Mesendoderm (in vitro differentiated cells): ENCODE results near the gene CYBA.

Experiments
- DNase-seq: peaks from one replicate; pipeline ENCODE4 v3.0.0; 2013
- H2AK5ac ChIP-seq: 2 replicates; pipeline ENCODE4 v1.6.1; 2013; ENCODE audit warnings: low read length, inconsistent platforms
- H2BK120ac ChIP-seq: 2 replicates; pipeline ENCODE4 v1.6.1; 2013; ENCODE audit warnings: low read depth, mild to moderate bottlenecking, low read length, moderate library complexity, mixed read lengths
- H2BK15ac ChIP-seq: replicated peaks from 2 replicates; pipeline ENCODE4 v1.6.1; 2013; ENCODE audit warnings: low read depth, mild to moderate bottlenecking, moderate library complexity
- H2BK5ac ChIP-seq: 2 replicates; pipeline ENCODE4 v1.6.1; 2013; ENCODE audit warnings: low read length, inconsistent platforms
- H3K18ac ChIP-seq: 2 replicates; pipeline ENCODE4 v1.6.1; 2013; ENCODE audit warnings: mild to moderate bottlenecking, low read length, mixed read lengths
- H3K23ac ChIP-seq: one replicate; pipeline ENCODE4 v1.6.1; 2013; ENCODE audit warnings: low read length
- H3K27ac ChIP-seq: 2 replicates; pipeline ENCODE4 v1.5.1; 2013; ENCODE audit warnings: low read depth, mild to moderate bottlenecking, inconsistent platforms, low read length, moderate library complexity
- H3K27me3 ChIP-seq: 2 replicates; pipeline ENCODE4 v1.6.1; 2013; ENCODE audit warnings: low read length, control low read depth, mild to moderate bottlenecking, inconsistent platforms; ENCODE audit not compliant: insufficient read depth, poor library complexity
- H3K36me3 ChIP-seq: 2 replicates; pipeline ENCODE4 v1.6.1; 2013; ENCODE audit warnings: low read length, inconsistent platforms; ENCODE audit not compliant: control insufficient read depth, insufficient read depth
- H3K4ac ChIP-seq: one replicate; pipeline ENCODE4 v1.6.1; 2013; ENCODE audit warnings: low read depth, mild to moderate bottlenecking, low read length, moderate library complexity
- H3K4me1 ChIP-seq: 2 replicates; pipeline ENCODE4 v1.6.1; 2013; ENCODE audit warnings: low read depth, low read length, inconsistent platforms; ENCODE audit not compliant: control insufficient read depth
- H3K4me2 ChIP-seq: 2 replicates; pipeline ENCODE4 v1.6.1; 2013; ENCODE audit warnings: low read length
- H3K4me3 ChIP-seq: 2 replicates; pipeline ENCODE4 v1.5.1; 2013; ENCODE audit warnings: mild to moderate bottlenecking, low read length
- H3K56ac ChIP-seq: one replicate; pipeline ENCODE4 v1.6.1; 2013; ENCODE audit warnings: low read length
- H3K79me1 ChIP-seq: 2 replicates; pipeline ENCODE4 v1.6.1; 2013; ENCODE audit warnings: low read length, inconsistent platforms
- H3K79me2 ChIP-seq: 2 replicates; pipeline ENCODE4 v1.6.1; 2013; ENCODE audit warnings: mild to moderate bottlenecking, low read length; ENCODE audit not compliant: control insufficient read depth, insufficient read depth
- H3K9ac ChIP-seq: 2 replicates; pipeline ENCODE4 v1.6.1; 2013; ENCODE audit warnings: low read length, inconsistent platforms
- H4K5ac ChIP-seq: one replicate; pipeline ENCODE4 v1.6.1; 2013; ENCODE audit warnings: low read length
- H4K8ac ChIP-seq: one replicate; pipeline ENCODE4 v1.6.1; 2013; ENCODE audit warnings: low read depth, mild to moderate bottlenecking, control low read depth, low read length, moderate library complexity
- WGBS: extraction: QIAGEN DNeasy Blood & Tissue Kit; methylation state at CpG from one replicate; pipeline ENCODE4 v1.1.7; 2013; ENCODE audit warnings: low lambda C conversion rate, missing lambda C conversion rate; ENCODE audit not compliant: insufficient coverage; ENCODE audit errors: extremely low coverage; 5-methylcytosine and 5-hydroxymethylcytosine counted together

Gene CYBA

DNA sequence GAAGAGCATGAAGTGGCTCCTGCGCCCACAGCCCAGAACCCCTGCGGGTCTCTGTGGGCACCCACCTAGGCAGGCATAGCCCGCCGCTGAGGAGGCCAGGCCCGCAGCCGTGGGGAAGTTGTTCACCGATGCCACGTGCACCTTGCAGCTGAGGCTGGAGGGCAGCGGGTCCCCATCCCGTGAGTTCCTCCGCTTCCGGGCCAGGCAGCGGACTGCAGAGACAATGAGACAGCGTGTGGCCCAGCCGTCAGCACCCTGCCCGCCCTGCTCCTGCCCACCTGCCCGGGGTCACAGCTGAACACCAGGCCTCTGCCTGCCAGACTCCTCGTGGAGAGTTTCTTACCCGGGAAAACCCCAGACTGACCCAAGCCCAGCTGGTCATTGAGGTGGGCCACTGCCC, 6.5 kb upstream of the CYBA start:
- no peak overlapping the region for H4K5ac ChIP-seq
- H3K36me3 ChIP-seq: peaks cover 4% of the 10 kb centered on the region
- H3K4me2 ChIP-seq: no peak overlapping the region
- no peak overlapping the region for H3K18ac ChIP-seq
- H3K79me2 ChIP-seq: peaks cover 27% of the 10 kb centered on the region
- no peak for DNase-seq
- H3K23ac ChIP-seq: no peak overlapping the region
- H2BK15ac ChIP-seq: no peak overlapping the region
- H3K4me3 ChIP-seq: no peak overlapping the region
- H3K4ac ChIP-seq: no peak overlapping the region
- no peak overlapping the region for H2BK120ac ChIP-seq
- peaks cover 2% of the 10 kb centered on the region for H3K4me1 ChIP-seq
- no peak overlapping the region for H4K8ac ChIP-seq
- H3K79me1 ChIP-seq: peaks cover 15% of the 10 kb centered on the region
- no peak overlapping the region for H2BK5ac ChIP-seq
- no peak overlapping the region for H3K9ac ChIP-seq
- no peak overlapping the region for H3K56ac ChIP-seq
- no CpG with 5 or more reads among the region's 19 CpGs for WGBS
- no peaks in the 10 kb centered on the region for H3K27me3 ChIP-seq
- H2AK5ac ChIP-seq: no peak overlapping the region
- no peak overlapping the region for H3K27ac ChIP-seq

DNA sequence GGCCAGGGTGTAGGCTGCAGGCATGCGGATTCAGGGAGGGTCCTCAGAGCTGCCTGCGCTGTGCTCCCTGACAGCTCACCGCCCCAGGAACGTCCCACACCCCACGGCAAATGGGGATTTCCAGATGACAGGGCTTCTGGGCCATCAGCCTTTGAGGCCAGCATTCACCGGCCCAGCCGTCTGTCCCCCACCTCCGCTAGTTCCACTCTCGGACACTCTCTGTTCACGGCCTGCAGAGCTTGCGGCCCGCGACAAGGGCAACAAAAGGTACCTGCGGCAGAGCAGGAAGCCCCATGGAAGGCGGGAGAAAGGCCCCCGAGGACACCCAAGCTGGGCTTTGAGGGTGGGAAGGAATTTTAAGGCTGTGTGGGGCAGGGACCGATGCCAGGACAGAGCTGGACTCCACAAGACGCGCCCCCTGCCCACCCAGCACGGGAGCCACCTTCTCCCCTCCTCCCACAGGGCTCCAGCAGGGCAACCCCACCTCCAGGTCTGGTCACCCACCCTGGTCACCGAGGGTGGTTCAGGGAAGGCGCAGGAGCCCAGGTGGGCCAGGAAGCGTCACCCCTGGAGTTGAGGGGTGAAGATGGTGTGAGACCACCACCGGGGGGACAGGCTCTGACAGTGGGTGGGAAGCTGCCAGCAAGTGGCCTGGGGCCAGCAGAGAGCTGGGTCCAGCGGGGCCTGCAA, 5.6 kb upstream of the CYBA start:
- Histone ChIP-seq H2BK120ac (no peak overlapping the region), H2BK5ac (no peak overlapping the region), H3K4ac (no peak overlapping the region), H4K8ac (no peak overlapping the region), H3K4me1 (peaks cover 2% of the 10 kb centered on the region), H3K56ac (no peak overlapping the region), H3K9ac (no peak overlapping the region), H3K4me2 (no peak overlapping the region), H3K27me3 (no peaks in the 10 kb centered on the region), H3K36me3 (peaks cover 4% of the 10 kb centered on the region), H2BK15ac (no peak overlapping the region), H3K4me3 (no peak overlapping the region), H3K79me2 (peaks cover 20% of the 10 kb centered on the region), H2AK5ac (no peak overlapping the region), H3K27ac (no peak overlapping the region), H4K5ac (no peak overlapping the region), H3K18ac (no peak overlapping the region), H3K23ac (no peak overlapping the region), H3K79me1 (peaks cover 12% of the 10 kb centered on the region)
- DNase-seq: no peak
- no CpG with 5 or more reads among the region's 25 CpGs for WGBS

GRCh38 chr16:88655733-88656281, 5.0 kb upstream of the CYBA start:
- no peak overlapping the region for H3K9ac ChIP-seq
- H2BK15ac ChIP-seq: no peak overlapping the region
- H4K8ac ChIP-seq: no peak overlapping the region
- H3K27me3 ChIP-seq: no peaks in the 10 kb centered on the region
- no peak overlapping the region for H4K5ac ChIP-seq
- H2BK120ac ChIP-seq: no peak overlapping the region
- DNase-seq: no peak
- no peak overlapping the region for H3K18ac ChIP-seq
- H3K4me2 ChIP-seq: no peak overlapping the region
- H2BK5ac ChIP-seq: no peak overlapping the region
- H3K36me3 ChIP-seq: peaks cover 4% of the 10 kb centered on the region
- no peak overlapping the region for H2AK5ac ChIP-seq
- WGBS: no CpG with 5 or more reads among the region's 29 CpGs
- no peak overlapping the region for H3K4ac ChIP-seq
- H3K27ac ChIP-seq: no peak overlapping the region
- peaks cover 3% of the 10 kb centered on the region for H3K4me1 ChIP-seq
- no peak overlapping the region for H3K23ac ChIP-seq
- H3K56ac ChIP-seq: no peak overlapping the region
- no peak overlapping the region for H3K4me3 ChIP-seq
- H3K79me1 ChIP-seq: peaks cover 11% of the 10 kb centered on the region
- H3K79me2 ChIP-seq: peaks cover 14% of the 10 kb centered on the region

DNA sequence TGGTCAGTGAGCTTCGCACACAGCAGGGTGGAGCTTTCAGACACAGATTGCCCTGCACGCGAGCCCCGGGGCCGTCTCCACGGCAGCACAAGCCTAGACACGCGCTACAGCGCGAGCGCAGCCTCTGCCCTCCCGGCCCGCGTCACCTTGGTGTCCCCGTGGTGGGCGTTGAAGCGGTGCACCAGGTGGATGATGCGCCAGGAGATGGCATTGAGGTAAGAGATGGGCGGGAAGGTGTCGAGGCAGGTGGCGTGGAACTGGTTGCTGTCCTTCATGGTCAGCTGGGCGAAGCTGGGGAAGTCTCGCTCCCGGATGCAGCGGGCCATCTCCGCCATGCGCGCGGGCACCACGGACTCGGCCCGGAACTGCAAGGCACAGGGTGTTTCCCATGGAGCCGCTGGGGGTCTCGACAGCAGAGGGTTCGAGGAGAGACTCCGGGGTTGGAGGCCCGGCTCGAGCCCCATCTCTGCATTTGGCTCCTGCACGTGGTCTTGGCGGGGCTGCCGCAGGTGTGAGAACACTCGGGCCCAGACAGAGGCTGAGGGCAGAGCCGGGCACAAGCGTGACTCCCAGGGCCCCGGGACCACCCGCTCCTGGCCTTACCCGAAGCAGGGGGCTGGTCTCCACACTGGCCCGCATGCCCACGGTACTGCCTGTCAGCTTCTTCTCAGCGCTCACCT, 4.3 kb upstream of the CYBA start:
- Histone ChIP-seq H4K8ac (no peak overlapping the region), H3K4me2 (no peak overlapping the region), H4K5ac (no peak overlapping the region), H2BK15ac (no peak overlapping the region), H2BK120ac (no peak overlapping the region), H3K56ac (no peak overlapping the region), H3K4me3 (no peak overlapping the region), H3K4me1 (peaks cover 3% of the 10 kb centered on the region), H2AK5ac (no peak overlapping the region), H3K23ac (no peak overlapping the region), H3K36me3 (peaks cover 4% of the 10 kb centered on the region), H3K27me3 (no peaks in the 10 kb centered on the region), H3K79me2 (peaks cover 13% of the 10 kb centered on the region), H2BK5ac (no peak overlapping the region), H3K79me1 (peaks cover 11% of the 10 kb centered on the region), H3K27ac (no peak overlapping the region), H3K18ac (no peak overlapping the region), H3K9ac (no peak overlapping the region), H3K4ac (no peak overlapping the region)
- WGBS: no CpG with 5 or more reads among the region's 50 CpGs
- no peak for DNase-seq

DNA sequence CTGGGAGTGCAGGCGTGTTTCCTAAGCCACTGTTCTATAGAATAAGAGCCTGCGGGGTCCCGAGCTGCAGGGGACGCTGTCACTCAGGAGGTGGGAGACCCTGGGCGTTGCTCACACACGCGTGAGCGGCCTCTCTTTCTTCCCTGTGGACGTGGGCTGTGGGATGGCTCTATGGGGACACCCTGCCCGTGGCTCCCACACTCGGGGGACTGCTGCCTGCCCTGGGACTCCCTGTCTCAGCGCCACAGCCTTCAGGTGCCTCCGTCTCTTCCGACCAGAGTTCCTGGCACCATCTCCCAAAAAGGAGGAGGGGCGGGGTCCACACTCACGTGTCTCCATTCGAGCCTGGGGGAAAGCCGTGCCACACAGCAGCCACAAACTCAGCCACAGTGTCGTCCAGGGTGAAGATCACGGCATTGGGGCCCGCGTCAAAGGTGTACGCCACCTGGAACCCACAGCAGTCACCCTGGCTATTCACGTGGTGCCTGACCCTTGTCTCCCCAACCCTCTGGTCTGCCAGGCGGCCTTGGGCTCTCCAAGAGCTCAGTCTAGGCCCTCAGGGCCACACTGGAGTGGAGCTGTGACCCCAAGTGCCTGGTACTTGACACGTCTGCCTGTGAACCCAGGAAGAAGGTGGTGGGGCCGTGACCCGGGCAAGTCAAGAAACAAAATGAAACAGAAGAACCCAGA, 3.7 kb upstream of the CYBA start:
- Histone ChIP-seq H3K4me3 (no peak overlapping the region), H3K36me3 (peaks cover 4% of the 10 kb centered on the region), H3K4ac (no peak overlapping the region), H3K56ac (no peak overlapping the region), H3K4me1 (peaks cover 3% of the 10 kb centered on the region), H3K79me2 (peaks cover 8% of the 10 kb centered on the region), H3K9ac (no peak overlapping the region), H4K8ac (no peak overlapping the region), H3K79me1 (peaks cover 9% of the 10 kb centered on the region), H3K27me3 (no peaks in the 10 kb centered on the region), H3K27ac (no peak overlapping the region), H2BK15ac (no peak overlapping the region), H3K4me2 (no peak overlapping the region), H2BK120ac (no peak overlapping the region), H3K18ac (no peak overlapping the region), H2AK5ac (no peak overlapping the region), H4K5ac (no peak overlapping the region), H3K23ac (no peak overlapping the region), H2BK5ac (no peak overlapping the region)
- no peak for DNase-seq
- WGBS: no CpG with 5 or more reads among the region's 28 CpGs
